ENCODE data around the gene SPTBN1. TPM values are rescaled to one million over a fixed set of nuclear protein-coding genes. Genes with fewer than 3 reads are reported as not detected.

The SPTBN1 gene
- total RNA-seq, 1 experiment from 2014 or later: 202 TPM

DNA sequence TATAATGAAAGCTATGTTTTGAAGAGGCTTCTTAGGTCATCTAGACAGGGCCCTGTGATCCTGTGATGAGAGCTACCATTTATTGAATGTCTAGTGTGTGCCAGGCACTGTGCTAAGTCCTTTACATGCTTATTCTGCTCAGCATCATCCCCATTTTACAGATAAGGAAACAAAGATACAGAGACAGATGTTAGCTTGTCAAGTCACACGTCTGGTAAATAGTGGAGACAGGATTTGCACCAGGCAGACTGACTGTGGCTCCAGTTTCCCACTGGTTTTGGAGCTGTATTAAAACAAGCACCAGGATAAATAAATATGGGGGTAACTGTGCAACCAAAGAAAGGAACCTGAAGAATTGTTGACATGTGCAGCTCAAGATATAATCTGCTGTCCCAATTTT is 248.1 kb downstream of the SPTBN1 start:
- DNase-seq (ENCODE audit: low spot score): no peak

- DNase-seq (ENCODE audit: low spot score): peak; percentile 57
These were observed 248.8 kb downstream of the SPTBN1 start for GRCh38 chr2:54704688-54705605.

GRCh38 chr2:54706622-54707021 is 250.5 kb downstream of the SPTBN1 start:
- no peak for DNase-seq (ENCODE audit: low spot score)

DNA sequence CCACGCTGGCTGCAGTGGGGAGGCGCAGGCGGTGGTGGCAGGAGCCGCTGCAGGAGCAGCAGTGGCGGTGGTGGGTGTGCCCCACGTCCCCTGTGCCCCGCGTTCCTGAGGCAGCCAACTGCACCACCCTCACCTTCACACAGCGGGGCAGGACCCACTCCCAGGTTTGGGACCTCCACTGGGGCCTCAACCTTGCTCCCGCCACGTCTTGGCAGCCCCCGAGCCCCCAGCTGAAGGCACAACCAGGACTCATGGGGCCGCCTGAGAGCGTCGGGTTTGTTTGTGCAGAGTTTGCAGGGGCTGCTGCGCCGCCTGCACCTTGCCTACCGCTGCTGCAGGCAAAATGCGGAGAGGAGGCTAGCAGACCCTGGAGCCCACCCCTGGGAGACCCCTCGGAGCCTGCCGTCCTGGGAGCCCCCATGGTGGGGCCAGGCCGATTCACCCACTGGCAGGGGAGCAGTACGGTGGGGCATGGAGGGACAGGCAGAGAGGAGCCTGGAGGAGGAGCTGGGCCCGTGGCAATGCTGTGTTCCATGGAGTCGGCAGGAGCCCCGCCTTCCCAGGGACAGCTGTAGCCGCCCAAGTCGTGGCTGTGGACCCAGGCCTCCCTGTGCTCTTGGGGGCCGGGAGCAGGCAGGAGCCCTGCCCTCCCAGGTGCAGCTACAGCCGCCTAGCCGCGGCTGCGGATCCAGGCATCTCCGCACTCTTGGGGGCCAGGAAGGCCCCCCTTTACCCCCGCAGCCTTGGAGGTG is 252.6 kb downstream of the SPTBN1 start:
- no peak for DNase-seq (ENCODE audit: low spot score)

GRCh38 chr2:54709336-54709809 is 253.2 kb downstream of the SPTBN1 start:
- DNase-seq (ENCODE audit: low spot score): no peak

- no peak for DNase-seq (ENCODE audit: low spot score)
These were observed 254.1 kb downstream of the SPTBN1 start for GRCh38 chr2:54710216-54710615.

- no peak for DNase-seq (ENCODE audit: low spot score)
These were observed 256.4 kb downstream of the SPTBN1 start for GRCh38 chr2:54712516-54712915.

GRCh38 chr2:54714996-54715395 is 258.9 kb downstream of the SPTBN1 start:
- no peak for DNase-seq (ENCODE audit: low spot score)

DNA sequence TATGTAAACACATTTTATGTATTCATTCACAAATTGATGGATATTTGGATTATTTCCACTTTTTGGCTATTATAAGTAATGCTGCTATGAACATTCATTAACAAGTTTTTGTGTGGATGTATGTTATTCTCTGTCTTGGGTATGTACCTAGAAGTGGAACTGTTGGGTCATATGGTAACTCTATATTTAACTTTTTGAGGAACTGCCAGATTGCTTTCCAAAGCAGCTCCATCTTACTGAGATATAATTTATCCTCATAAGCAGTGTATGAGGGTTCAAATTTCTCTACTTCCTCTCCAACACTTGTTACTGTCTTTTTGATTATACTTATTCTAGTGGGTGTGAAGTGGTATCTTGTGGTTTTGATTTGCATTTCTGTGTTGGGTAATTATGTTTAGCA is 260.2 kb downstream of the SPTBN1 start:
- no peak for DNase-seq (ENCODE audit: low spot score)

DNA sequence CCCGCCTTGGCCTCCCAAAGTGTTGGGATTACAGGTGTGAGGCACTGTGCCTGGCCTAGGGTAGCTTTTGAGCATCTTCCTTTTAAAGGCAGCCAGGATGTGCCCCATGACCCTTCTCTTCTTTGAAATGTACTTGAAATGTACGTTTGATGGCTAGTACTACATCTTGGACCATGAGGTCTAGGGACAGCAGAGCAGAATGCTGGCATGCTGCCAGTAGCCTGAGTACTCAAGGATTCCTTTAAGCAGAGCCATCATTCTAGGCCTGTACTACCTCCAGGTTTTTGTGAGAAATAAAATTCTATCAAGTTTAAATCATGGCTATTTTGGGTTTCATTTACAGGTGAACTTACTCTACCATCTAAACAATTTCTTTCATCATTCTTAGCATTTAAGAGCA is 264.4 kb downstream of the SPTBN1 start:
- no peak for DNase-seq (ENCODE audit: low spot score)

Other genes starting within 250 kb of the SPTBN1 start
- gene TSPYL6, start 200.1 kb upstream of the SPTBN1 start, total RNA-seq (2014; rRNA removed; shearing (Covaris generic)): not detected in 2 replicates